GM19463 (cell line): ENCODE measurements around the gene ZNF35.
"Not testable (repeated sequence)": the region's sequence is repeated elsewhere in the genome, so short reads cannot be mapped to it uniquely, and the experiment has no call there.

Experiments
- ATAC-seq: cut with Tn5 transposase; IDR thresholded peaks from one replicate; pipeline ENCODE4 v1.9.1; 2021; ENCODE audit warnings: mild to moderate bottlenecking, moderate library complexity; ENCODE audit not compliant: unreplicated experiment

Gene ZNF35

GRCh38 chr3:44648564-44649229 is at the start of gene ZNF35:
ZNF35 (plus strand) TSS chr3:44648732; CDS start chr3:44651068, 2,336 bp downstream.
- ATAC-seq = peak; percentile 97

DNA sequence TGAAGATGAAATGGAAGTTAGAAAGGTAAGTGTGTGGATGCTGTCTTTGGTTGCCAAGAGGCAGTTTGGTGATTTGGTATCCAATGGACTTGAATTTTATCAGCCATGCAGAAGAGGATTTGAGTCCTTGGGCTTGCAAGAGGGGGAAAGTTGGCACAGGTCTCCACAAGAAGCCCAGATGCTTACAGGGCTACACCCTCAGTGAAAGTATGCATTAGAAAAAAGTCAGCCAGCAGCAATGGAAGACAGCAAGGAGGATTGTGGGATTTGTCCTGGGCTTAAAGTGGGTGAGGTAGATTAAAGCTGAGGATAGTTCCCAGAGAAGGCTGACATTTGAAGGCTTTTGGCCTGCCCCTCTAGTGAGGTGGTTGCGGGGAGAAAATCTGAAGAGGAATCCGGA is 46.8 kb upstream of the ZNF35 start:
- ATAC-seq = no peak

GRCh38 chr3:44612678-44613077 is 35.9 kb upstream of the ZNF35 start:
- ATAC-seq = no peak

- ATAC-seq = peak; percentile 95
Observed at GRCh38 chr3:44624749-44625480, 23.6 kb upstream of the ZNF35 start, which contains the start of gene ZNF197. ZNF197 (plus strand) TSS chr3:44625036; CDS start chr3:44629155, 4,119 bp downstream.

GRCh38 chr3:44628716-44629115 is 19.8 kb upstream of the ZNF35 start:
- ATAC-seq = no peak

DNA sequence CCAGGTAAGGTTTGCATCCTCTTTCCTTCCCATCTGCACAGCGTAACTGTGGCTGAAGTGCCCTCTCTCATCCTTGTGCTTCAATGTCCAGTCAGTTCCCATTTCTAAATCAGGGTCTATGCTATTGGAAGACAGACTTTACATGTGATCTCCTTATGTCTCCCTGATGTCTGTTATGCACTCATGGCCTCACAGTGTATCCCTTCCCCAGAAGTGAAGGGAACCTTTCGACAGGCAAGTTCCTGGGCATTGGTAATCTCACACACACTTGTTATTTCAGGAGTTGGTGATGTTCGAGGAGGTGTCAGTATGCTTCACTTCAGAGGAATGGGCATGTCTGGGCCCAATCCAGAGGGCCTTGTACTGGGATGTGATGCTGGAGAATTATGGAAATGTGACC is 16.3 kb upstream of the ZNF35 start:
- no peak for ATAC-seq

DNA sequence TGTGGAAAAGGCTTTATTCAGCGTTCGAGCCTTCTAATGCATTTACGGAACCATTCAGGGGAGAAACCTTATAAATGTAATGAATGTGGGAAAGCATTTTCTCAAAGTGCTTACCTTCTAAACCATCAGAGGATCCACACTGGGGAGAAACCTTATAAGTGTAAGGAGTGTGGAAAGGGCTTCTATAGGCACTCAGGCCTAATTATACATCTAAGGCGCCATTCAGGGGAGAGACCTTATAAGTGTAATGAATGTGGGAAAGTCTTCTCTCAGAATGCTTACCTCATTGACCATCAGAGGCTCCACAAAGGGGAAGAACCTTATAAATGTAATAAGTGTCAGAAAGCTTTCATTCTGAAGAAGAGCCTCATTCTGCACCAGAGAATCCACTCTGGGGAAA is 6.2 kb upstream of the ZNF35 start:
- no peak for ATAC-seq

DNA sequence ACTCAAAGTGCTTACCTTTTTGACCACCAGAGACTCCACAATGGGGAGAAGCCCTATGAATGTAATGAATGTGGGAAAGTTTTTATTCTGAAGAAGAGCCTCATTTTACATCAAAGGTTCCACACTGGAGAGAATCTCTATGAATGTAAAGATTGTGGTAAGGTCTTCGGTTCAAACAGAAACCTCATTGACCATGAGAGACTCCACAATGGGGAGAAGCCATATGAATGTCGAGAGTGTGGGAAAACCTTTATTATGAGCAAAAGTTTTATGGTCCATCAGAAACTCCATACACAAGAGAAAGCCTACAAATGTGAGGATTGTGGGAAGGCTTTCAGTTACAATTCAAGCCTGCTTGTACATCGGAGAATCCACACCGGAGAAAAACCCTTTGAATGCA is 5.5 kb upstream of the ZNF35 start:
- no peak for ATAC-seq

- no peak for ATAC-seq
Observed at GRCh38 chr3:44647771-44648170, 761 bp upstream of the ZNF35 start.

DNA sequence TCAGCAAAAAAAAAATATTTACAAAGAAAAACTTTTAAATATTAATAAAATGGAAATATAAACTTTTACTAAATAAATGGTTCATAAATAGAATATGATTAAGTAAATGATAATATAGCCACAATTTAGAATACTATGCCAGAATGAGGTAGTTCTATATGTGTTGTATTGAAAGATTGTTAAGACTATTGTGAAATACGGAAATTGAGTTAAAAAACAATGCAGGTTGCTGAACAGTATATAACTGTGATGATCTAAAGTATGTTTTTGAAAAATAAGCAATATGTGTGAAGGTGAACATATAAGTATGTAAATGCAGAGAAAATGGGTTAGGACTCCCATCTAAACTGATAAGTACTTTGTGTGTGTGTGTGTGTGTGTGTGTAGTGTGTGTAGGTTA is 1.2 kb downstream of the ZNF35 start:
- ATAC-seq = no peak

- no peak for ATAC-seq
Observed at GRCh38 chr3:44654039-44654438, 5.5 kb downstream of the ZNF35 start.

GRCh38 chr3:44659015-44659414 is 10.5 kb downstream of the ZNF35 start:
- ATAC-seq = no peak

DNA sequence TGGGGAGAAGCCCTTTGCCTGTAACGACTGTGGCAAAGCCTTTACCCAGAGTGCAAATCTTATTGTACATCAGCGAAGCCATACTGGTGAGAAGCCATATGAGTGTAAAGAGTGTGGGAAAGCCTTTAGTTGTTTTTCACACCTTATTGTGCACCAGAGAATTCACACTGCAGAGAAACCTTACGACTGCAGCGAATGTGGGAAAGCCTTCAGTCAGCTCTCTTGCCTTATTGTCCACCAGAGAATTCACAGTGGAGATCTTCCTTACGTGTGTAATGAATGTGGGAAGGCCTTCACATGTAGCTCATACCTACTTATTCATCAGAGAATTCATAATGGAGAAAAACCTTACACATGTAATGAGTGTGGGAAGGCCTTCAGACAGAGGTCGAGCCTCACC is 10.9 kb downstream of the ZNF35 start:
- ATAC-seq = no peak

- no peak for ATAC-seq
Observed at GRCh38 chr3:44661189-44661588, 12.7 kb downstream of the ZNF35 start.

- ATAC-seq = no peak
Observed at GRCh38 chr3:44665173-44665572, 16.6 kb downstream of the ZNF35 start.

GRCh38 chr3:44666346-44666745 is 17.8 kb downstream of the ZNF35 start:
- ATAC-seq = no peak

- no peak for ATAC-seq
Observed at GRCh38 chr3:44669760-44670159, 21.2 kb downstream of the ZNF35 start.

GRCh38 chr3:44673466-44673865 is 24.9 kb downstream of the ZNF35 start:
- ATAC-seq = not testable (repeated sequence)

DNA sequence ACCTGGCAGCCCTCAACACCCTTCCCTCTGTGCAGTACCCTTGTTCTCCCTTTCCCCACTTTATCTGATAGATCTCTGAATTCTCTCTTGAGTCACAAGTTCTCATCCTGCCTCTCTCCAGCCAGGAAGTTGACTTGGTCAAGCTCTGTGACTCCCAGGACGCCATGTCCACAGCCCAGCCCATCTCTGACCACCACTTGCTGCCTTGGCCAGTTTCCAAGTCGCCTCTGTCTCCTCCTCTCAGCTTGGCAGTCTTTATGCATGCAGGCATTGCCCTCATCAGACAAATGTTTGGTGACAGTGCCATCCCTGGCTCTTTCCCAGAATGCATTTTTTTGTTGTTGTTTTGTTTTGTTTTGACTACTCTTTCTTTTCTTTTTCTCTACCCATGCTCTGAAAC is 25.7 kb downstream of the ZNF35 start:
- ATAC-seq = no peak

DNA sequence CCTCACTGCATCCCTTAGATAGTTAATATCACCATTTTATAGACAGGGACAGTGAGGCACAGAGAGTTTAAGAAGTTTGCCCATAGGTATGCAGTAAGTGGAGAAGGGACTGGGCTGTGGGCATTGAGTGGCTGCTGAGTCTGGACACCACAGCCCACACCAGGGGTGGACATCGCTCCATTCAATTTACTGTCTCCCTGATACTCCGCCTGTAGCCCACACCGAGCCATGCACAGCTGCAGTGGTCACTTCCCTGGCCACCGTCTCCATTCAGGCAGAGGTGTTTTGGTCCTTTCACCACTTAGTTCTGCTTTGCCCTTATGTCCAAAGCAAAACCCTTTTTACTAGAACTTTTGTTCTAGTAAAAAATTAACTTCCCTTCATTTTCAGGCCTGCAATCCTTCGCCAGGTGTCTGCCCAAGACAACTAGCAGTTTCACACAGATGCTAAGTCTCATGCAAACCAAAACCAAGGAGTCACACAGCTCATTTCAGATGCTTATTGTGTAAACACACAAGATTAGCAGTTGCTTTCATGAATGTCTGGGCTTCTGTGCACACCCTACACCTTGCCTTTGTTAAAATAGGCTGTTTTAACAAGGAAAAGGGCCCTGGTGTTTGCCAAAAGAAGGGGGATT is 30.1 kb downstream of the ZNF35 start:
- peak; percentile 54 for ATAC-seq

DNA sequence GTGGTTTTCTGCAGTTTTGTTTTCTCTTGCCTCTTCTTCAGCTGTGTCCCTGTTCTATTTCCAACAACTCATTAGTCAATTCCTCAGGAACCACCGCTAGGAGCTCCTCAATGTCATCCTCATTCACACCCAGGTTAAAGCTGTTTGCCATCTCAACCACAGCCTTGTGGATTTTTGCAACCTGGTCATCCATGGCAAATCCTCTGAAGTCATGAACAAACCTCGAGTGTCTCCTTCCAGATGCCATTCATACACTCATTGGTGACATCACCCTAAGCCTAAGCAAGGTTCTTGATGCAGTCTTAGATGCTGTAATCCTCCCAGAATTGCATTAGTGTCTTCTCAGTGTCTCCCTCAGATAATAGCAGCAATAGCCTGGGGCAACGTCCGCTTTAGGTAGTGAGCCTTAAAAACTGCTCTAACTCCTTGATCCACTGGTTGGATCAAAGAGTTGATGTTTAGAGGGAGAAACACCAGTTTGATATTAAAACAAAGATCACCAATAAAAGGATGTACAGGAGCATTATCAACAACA is 32.5 kb downstream of the ZNF35 start:
- no peak for ATAC-seq
